SK-N-SH (cell line): ENCODE measurements around the gene SNRNP35.

Source experiments
- CHD2 ChIP-seq: fragments of 150-350 bp; IDR thresholded peaks from 2 replicates; pipeline ENCODE4 v1.6.1; 2018; ENCODE audit warnings: low read length; ENCODE audit not compliant: partially characterized antibody
- CTCF ChIP-seq: fragments of 200-600 bp; sonication (generic); IDR thresholded peaks from 2 replicates; pipeline ENCODE4 v1.6.1; 2017; ENCODE audit warnings: antibody characterized with exemption, mild to moderate bottlenecking, moderate library complexity
- EZH2phosphoT487 ChIP-seq: fragments of 200-600 bp; sonication (generic); IDR thresholded peaks from 2 replicates; pipeline ENCODE4 v1.6.1; 2017; ENCODE audit warnings: low read depth, mixed run types, mild to moderate bottlenecking, antibody characterized with exemption, moderate library complexity, borderline replicate concordance
- FOXM1 ChIP-seq: IDR thresholded peaks from 2 replicates; pipeline ENCODE4 v1.4.0; 2012; ENCODE audit warnings: low read depth, mild to moderate bottlenecking
- GABPA ChIP-seq: IDR thresholded peaks from 2 replicates; pipeline ENCODE4 v1.4.0; 2012; ENCODE audit warnings: low read depth, mild to moderate bottlenecking
- MAX ChIP-seq: IDR thresholded peaks from 2 replicates; pipeline ENCODE4 v1.4.0; 2012; ENCODE audit warnings: low read depth
- MXI1 ChIP-seq: IDR thresholded peaks from 2 replicates; pipeline ENCODE4 v1.6.1; 2012; ENCODE audit warnings: mild to moderate bottlenecking, low read depth, low read length, improper control_type of control experiment
- POLR2AphosphoS5 ChIP-seq: IDR thresholded peaks from 2 replicates; pipeline ENCODE4 v1.6.1; 2012; ENCODE audit warnings: low read depth, low read length
- RAD21 ChIP-seq: IDR thresholded peaks from 2 replicates; pipeline ENCODE4 v1.6.1; 2012; ENCODE audit warnings: mild to moderate bottlenecking, low read length
- REST ChIP-seq: IDR thresholded peaks from 2 replicates; pipeline ENCODE4 v1.6.1; 2012; ENCODE audit warnings: mild to moderate bottlenecking, low read depth, low read length, moderate library complexity
- TAF1 ChIP-seq: IDR thresholded peaks from 2 replicates; pipeline ENCODE4 v1.6.1; 2012; ENCODE audit warnings: low read depth, mild to moderate bottlenecking, low read length, moderate library complexity, borderline replicate concordance
- USF2 ChIP-seq: fragments of 150-350 bp; IDR thresholded peaks from 2 replicates; pipeline ENCODE4 v1.6.1; 2017; ENCODE audit warnings: antibody characterized with exemption, low read length, low read depth, borderline replicate concordance
- ZBTB33 ChIP-seq: IDR thresholded peaks from 2 replicates; pipeline ENCODE4 v1.4.0; 2012; ENCODE audit warnings: low read depth, borderline replicate concordance

- no peak for TF ChIP-seq EZH2phosphoT487
- TF ChIP-seq USF2, result no peak
- no peak for TF ChIP-seq GABPA
- TF ChIP-seq MAX, result no peak
- no peak for TF ChIP-seq POLR2AphosphoS5
- no peak for TF ChIP-seq MXI1
- TF ChIP-seq ZBTB33, result no peak
- TF ChIP-seq CHD2, result no peak
- no peak for TF ChIP-seq REST
- no peak for TF ChIP-seq CTCF
- TF ChIP-seq FOXM1, result no peak
- TF ChIP-seq RAD21, result no peak
- no peak for TF ChIP-seq TAF1
These were observed 14.5 kb downstream of the SNRNP35 start for GRCh38 chr12:123472438-123472849.
